Prostate gland (tissue), 2 donors: Measurements from ENCODE around the gene SMTN.

Experiments
- CTCF ChIP-seq, 4 experiments: fragments of 200-600 bp in 2 of 4; fragments of 450-650 bp in 2 of 4; sonication (generic) in 2 of 4; IDR thresholded peaks; 1 replicate in 3 of 4; 2 replicates in 1 of 4; pipeline ENCODE4 v1.5.1; 2016 to 2019; ENCODE audit warnings: antibody characterized with exemption in 4 of 4, mild to moderate bottlenecking in 2 of 4, moderate library complexity in 2 of 4
- POLR2A ChIP-seq: fragments of 450-650 bp; IDR thresholded peaks from one replicate; pipeline ENCODE4 v1.6.1; 2016; ENCODE audit warnings: antibody characterized with exemption, mild to moderate bottlenecking
- POLR2AphosphoS5 ChIP-seq: sonication (generic); formaldehyde crosslinking; IDR thresholded peaks from one replicate; pipeline ENCODE4 v1.6.1; 2017; ENCODE audit warnings: antibody characterized with exemption

GRCh38 chr22:31096657-31097279 is 15.7 kb downstream of the SMTN start:
- TF ChIP-seq POLR2AphosphoS5, result no peak
- no peak for TF ChIP-seq CTCF (IDR thresholded peaks at IDR 0.05)
- TF ChIP-seq POLR2A, result no peak
